GM19043 (cell line): ENCODE results near the gene GALNT16.

Experiments used
- ATAC-seq: cut with Tn5 transposase; IDR thresholded peaks from one replicate; pipeline ENCODE4 v1.9.1; 2021; ENCODE audit warnings: low read depth; ENCODE audit not compliant: unreplicated experiment

Gene GALNT16

DNA sequence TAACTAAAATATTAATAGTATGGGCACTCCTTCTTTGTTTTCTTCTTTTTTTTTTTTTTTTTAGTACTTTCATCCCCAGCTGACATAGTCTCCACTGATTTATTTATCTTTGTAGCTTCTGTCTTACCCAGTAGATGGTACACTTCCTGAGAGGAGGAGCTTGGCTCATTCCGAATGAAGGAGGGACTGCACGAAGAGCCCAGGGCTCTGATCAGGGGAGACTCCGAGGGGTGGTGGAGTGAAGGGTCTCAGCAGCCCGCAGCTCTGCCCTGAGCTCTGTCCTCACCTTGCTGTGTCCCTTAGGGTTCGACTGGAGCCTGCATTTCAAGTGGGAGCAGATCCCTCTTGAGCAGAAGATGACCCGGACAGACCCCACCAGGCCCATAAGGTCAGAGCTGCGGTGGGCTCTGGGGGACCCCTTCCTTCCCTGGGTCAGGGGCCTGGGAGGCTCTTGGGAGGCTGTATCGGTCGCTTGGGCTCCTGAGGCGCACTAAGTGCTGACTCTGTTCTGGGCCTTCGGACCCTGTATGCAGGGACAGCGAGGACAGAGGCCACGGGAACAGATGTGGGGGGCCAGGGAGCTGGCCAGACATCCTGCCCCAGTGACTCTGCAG lies 72.9 kb downstream of the GALNT16 start:
- no peak for ATAC-seq

- no peak for ATAC-seq
These were observed 73.9 kb downstream of the GALNT16 start for GRCh38 chr14:69333791-69334337.

- no peak for ATAC-seq
These were observed 74.6 kb downstream of the GALNT16 start for GRCh38 chr14:69334576-69334975.

DNA sequence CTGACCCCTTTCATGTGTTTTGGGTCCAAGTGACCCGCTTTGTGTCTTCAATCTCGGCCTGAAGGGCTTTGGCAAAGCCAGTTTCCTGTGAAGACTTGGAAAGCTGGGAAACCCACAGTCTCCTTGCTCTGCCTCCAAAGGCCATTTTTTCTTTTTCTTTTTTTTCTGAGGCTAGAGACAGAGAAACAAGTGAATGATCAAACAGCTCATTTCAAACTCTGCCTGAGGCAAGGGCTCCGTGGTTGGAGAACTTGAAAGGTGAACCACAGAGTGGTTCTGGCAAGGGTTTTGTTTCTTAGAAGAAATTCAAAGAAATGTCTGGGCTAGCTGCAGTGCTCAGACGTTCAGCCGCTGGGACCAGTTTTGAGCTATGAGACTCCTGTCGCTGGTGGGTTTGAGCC lies 75.4 kb downstream of the GALNT16 start:
- ATAC-seq: no peak

- ATAC-seq: no peak
These were observed 78.0 kb downstream of the GALNT16 start for GRCh38 chr14:69337984-69338383.

DNA sequence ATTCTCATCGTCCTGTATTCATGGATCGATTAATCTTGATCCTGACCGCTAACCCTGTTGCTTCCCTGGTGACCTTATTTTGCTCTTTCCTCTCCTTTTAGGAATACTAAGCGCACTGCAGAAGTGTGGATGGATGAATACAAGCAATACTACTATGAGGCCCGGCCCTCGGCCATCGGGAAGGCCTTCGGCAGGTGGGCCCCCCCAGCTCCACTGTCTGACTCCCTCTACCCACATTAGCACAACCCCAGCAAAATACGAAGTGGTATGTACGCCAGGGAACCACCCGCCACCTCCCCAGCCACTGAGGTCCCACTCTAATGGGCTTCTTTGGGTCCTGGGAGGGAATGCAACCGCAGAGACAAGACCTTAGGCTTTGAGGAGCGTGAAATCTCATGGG lies 79.5 kb downstream of the GALNT16 start:
- no peak for ATAC-seq

GRCh38 chr14:69342928-69343525 lies 83.1 kb downstream of the GALNT16 start:
- no peak for ATAC-seq

DNA sequence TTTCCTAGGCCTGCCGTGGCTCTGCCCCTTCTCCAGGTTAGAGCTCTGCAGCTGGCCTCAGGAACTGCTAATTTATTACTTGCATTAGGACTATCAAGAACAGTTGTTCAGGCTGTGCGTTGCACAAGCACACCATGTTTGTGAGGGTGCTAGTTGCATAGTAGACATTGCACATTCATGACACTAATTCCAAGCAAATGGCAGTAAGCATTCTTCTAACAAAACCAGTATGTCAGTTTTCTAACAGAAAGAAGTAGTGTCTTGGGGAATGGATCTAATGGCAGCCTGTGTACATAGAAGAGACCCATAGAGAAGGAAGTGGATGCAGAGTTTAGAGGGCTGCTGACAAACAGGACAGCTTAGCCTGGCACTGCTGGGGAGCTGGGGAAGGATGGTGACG lies 84.2 kb downstream of the GALNT16 start:
- no peak for ATAC-seq

DNA sequence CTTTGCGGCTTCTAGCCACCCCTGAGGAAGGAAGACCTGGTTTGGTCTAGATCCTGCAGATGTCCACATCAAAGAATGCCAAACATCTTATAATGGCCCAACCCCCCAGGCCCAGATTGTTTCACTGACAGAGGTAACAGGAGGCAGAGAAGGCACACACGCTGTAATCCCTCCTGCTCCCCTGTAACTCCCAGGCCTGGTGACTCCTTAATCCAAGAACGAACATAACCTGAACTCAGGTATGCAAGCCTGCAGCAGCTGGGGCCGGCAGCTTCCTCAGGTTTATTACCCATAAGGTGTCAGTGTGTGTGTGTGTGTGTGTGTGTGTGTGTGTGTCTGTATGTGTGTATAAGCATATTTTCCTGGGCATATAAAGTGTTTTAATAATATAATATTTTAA lies 85.4 kb downstream of the GALNT16 start:
- no peak for ATAC-seq

- ATAC-seq: no peak
These were observed 86.8 kb downstream of the GALNT16 start for GRCh38 chr14:69346710-69347109.

DNA sequence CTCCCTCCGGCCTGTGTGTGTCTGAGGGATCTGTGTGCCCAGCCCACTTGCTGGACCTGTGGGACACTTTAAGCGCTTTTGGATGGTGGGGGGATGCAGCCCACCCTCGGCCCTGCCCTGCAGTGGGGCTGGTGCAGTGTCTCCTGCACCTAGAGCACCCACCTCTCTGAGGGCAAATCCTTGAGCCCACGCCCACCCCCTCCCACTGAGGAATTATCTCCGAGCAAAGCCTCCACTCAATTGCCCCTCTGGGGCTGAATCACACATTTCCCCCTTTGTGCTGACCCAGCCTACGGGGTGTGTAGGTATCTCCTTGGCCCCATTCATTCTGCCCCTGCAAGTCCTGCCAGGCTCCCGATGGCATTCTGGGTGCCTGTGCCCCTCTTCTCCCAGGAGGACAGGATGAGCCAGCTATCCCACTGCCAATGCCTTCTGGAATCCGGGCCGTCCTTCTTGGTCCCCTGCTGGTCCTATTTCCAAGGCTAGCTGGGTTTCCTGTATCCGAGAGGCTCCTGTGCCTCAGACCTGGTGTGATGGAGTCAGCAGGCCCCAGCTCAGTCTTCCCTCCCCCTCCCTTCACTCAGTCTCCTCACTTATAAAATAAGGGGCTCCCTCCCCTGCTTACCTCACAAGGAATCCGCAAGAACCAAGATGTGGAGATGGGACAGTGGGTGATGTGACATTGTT lies 89.3 kb downstream of the GALNT16 start:
- no peak for ATAC-seq

GRCh38 chr14:69350892-69351291 lies 90.9 kb downstream of the GALNT16 start:
- no peak for ATAC-seq

GRCh38 chr14:69351385-69351784 lies 91.4 kb downstream of the GALNT16 start:
- no peak for ATAC-seq

- ATAC-seq: no peak
These were observed 92.0 kb downstream of the GALNT16 start for GRCh38 chr14:69351911-69352310.

- ATAC-seq: no peak
These were observed 93.2 kb downstream of the GALNT16 start for GRCh38 chr14:69353168-69353567.

- ATAC-seq: peak; percentile 87
These were observed 94.6 kb downstream of the GALNT16 start for GRCh38 chr14:69354383-69355153.

GRCh38 chr14:69355154-69355597 lies 95.2 kb downstream of the GALNT16 start:
- no peak for ATAC-seq

- ATAC-seq: no peak
These were observed 95.8 kb downstream of the GALNT16 start for GRCh38 chr14:69355607-69356281.

GRCh38 chr14:69356903-69357543 lies 97.1 kb downstream of the GALNT16 start:
- no peak for ATAC-seq
